HUDEP-2 (cell line): ENCODE measurements around the gene RBM41.
A peak's percentile ranks its signal among the peaks of the same experiment; 100 is the strongest.

Experiments
- DNase-seq, 76 experiments: peaks; one replicate each; lab custom pipeline; 2025; ENCODE audit not compliant: unreplicated experiment in 76 of 76; lab: John Stamatoyannopoulos, UW

The RBM41 gene

DNA sequence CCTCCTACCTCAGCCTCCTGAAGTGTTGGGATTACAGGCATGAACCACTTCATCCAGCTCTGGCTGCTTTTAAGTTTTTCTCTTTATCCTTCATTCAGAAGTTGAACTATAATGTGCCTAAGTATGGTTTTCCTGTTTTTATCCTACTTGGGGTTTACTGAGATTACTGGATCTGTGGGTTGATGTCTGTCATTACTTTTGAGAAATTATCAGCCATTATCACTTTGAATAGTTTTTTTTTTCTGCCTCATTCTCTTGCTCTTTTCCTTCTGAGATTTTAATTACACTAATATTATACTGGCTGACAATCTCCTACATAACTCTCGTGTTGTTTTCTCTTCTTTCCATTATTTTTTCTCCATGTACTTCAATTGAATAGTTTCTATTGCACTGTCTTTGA, 71.0 kb downstream of the RBM41 start:
- DNase-seq, result no peak

GRCh38 chrX:107029752-107030151, 88.9 kb downstream of the RBM41 start:
- no peak for DNase-seq

DNA sequence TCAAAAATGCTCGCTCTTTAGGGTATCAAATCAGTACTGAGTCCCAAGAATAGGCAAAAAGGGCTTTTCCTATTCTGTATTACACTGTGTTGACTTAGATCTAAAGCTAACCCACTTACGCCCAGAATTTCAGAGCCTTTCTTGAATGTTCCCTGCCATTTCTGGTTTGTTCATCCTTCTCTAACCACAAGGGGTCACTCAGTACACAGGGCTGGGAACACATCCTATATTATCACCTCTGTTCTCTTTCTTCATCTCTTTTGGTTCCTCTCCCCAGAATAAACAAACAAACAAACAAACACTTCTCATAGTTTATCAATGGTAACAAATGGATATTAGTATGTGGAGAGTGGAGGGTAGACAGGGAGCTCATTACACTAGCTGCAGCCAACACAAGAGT, 93.1 kb downstream of the RBM41 start:
- peak in 11 of 76 experiments; percentile 0 to 25 (median 6) for DNase-seq

DNA sequence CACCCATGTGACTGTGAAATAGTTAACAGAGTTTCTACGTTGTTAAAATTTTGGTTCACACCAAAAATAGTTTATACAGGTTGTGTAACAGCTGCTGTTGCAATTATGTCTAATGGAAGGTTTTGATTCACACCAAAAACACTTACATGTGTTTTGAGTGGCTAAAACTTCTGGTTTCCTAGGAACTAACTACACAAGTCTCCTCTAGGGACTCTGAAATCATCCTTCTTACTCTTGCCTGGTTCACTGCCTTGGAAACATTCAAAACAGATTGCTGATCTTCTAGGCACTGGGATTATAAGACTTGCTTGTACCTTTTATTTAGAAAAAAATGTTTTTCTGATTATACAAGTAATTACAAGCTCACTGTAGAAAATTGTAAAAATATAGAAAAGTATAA, 103.7 kb downstream of the RBM41 start:
- no peak for DNase-seq
